GM12878 (cell line): ENCODE measurements around the gene TECTA.

ENCODE experiments used
- POLR2A ChIP-seq: IDR thresholded peaks from 2 replicates; pipeline ENCODE4 v1.6.1; 2011; ENCODE audit warnings: low read depth, mild to moderate bottlenecking, low read length
- RAD21 ChIP-seq: IDR thresholded peaks from 2 replicates; pipeline ENCODE4 v1.6.1; 2011; ENCODE audit warnings: mild to moderate bottlenecking, low read depth, low read length, moderate library complexity; ENCODE audit not compliant: insufficient read depth
- SPI1 ChIP-seq: IDR thresholded peaks from 2 replicates; pipeline ENCODE4 v1.6.1; 2011; ENCODE audit warnings: low read depth, mild to moderate bottlenecking, low read length, moderate library complexity, borderline replicate concordance; ENCODE audit not compliant: insufficient read depth
- TAF1 ChIP-seq: IDR thresholded peaks from 2 replicates; pipeline ENCODE4 v1.6.1; 2011; ENCODE audit warnings: mild to moderate bottlenecking, low read depth, low read length, borderline replicate concordance
- TF ChIP-seq, protein P1 (sequence below), 3 experiments: IDR thresholded peaks in 2 of 3; conservative IDR thresholded peaks in 1 of 3; 2 replicates each; pipeline ENCODE4 v1.5.1; 2011; ENCODE audit warnings: low read depth in 3 of 3, low read length in 3 of 3, mild to moderate bottlenecking in 3 of 3, control low read depth in 2 of 3, moderate library complexity in 2 of 3, inconsistent platforms in 1 of 3, mixed read lengths in 1 of 3; ENCODE audit not compliant: control insufficient read depth in 2 of 3, insufficient read depth in 1 of 3; ENCODE audit errors: extremely low read depth in 1 of 3
- TF ChIP-seq, protein P2 (sequence below): fragments of 450-650 bp; conservative IDR thresholded peaks from 2 replicates; pipeline ENCODE4 v1.6.1; 2017; ENCODE audit warnings: mild to moderate bottlenecking, moderate library complexity
- TF ChIP-seq, protein P3 (sequence below): IDR thresholded peaks from 2 replicates; pipeline ENCODE4 v1.6.1; 2012; ENCODE audit warnings: improper control_type of control experiment, low read depth, low read length; ENCODE audit not compliant: insufficient replicate concordance

DNA sequence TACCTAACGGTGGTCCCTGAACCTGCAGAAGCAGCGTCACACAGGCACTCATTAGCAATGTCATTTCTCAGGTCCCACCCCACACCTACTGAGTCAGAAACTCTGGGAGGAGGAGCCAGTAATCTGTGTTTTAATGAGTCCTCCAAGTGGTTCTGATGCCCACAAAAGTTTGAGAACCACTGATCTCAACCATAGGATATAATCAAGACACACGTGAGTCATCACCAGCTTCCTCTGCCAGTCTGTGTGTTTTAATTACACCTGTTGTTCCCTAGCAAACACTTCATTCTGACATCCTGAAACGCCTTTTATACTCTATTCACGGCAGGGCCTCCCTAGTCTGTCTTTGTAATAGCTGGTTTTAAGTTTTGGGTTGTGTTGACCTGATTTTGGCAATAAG lies 5.8 kb downstream of the TECTA start:
- TF ChIP-seq, protein P1, sequence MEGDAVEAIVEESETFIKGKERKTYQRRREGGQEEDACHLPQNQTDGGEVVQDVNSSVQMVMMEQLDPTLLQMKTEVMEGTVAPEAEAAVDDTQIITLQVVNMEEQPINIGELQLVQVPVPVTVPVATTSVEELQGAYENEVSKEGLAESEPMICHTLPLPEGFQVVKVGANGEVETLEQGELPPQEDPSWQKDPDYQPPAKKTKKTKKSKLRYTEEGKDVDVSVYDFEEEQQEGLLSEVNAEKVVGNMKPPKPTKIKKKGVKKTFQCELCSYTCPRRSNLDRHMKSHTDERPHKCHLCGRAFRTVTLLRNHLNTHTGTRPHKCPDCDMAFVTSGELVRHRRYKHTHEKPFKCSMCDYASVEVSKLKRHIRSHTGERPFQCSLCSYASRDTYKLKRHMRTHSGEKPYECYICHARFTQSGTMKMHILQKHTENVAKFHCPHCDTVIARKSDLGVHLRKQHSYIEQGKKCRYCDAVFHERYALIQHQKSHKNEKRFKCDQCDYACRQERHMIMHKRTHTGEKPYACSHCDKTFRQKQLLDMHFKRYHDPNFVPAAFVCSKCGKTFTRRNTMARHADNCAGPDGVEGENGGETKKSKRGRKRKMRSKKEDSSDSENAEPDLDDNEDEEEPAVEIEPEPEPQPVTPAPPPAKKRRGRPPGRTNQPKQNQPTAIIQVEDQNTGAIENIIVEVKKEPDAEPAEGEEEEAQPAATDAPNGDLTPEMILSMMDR (IDR thresholded peaks at IDR 0.05 in 2 of 3, conservative IDR thresholded peaks at IDR 0.05 in 1 of 3; ENCODE audit: control insufficient read depth in 2 of 3, extremely low read depth in 1 of 3, insufficient read depth in 1 of 3, low read depth in 3 of 3, low read length in 3 of 3): no peak
- no peak for TF ChIP-seq RAD21
- no peak for TF ChIP-seq TAF1
- no peak for TF ChIP-seq SPI1
- TF ChIP-seq, protein P2, sequence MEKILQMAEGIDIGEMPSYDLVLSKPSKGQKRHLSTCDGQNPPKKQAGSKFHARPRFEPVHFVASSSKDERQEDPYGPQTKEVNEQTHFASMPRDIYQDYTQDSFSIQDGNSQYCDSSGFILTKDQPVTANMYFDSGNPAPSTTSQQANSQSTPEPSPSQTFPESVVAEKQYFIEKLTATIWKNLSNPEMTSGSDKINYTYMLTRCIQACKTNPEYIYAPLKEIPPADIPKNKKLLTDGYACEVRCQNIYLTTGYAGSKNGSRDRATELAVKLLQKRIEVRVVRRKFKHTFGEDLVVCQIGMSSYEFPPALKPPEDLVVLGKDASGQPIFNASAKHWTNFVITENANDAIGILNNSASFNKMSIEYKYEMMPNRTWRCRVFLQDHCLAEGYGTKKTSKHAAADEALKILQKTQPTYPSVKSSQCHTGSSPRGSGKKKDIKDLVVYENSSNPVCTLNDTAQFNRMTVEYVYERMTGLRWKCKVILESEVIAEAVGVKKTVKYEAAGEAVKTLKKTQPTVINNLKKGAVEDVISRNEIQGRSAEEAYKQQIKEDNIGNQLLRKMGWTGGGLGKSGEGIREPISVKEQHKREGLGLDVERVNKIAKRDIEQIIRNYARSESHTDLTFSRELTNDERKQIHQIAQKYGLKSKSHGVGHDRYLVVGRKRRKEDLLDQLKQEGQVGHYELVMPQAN: no peak
- TF ChIP-seq POLR2A: no peak
- TF ChIP-seq, protein P3, sequence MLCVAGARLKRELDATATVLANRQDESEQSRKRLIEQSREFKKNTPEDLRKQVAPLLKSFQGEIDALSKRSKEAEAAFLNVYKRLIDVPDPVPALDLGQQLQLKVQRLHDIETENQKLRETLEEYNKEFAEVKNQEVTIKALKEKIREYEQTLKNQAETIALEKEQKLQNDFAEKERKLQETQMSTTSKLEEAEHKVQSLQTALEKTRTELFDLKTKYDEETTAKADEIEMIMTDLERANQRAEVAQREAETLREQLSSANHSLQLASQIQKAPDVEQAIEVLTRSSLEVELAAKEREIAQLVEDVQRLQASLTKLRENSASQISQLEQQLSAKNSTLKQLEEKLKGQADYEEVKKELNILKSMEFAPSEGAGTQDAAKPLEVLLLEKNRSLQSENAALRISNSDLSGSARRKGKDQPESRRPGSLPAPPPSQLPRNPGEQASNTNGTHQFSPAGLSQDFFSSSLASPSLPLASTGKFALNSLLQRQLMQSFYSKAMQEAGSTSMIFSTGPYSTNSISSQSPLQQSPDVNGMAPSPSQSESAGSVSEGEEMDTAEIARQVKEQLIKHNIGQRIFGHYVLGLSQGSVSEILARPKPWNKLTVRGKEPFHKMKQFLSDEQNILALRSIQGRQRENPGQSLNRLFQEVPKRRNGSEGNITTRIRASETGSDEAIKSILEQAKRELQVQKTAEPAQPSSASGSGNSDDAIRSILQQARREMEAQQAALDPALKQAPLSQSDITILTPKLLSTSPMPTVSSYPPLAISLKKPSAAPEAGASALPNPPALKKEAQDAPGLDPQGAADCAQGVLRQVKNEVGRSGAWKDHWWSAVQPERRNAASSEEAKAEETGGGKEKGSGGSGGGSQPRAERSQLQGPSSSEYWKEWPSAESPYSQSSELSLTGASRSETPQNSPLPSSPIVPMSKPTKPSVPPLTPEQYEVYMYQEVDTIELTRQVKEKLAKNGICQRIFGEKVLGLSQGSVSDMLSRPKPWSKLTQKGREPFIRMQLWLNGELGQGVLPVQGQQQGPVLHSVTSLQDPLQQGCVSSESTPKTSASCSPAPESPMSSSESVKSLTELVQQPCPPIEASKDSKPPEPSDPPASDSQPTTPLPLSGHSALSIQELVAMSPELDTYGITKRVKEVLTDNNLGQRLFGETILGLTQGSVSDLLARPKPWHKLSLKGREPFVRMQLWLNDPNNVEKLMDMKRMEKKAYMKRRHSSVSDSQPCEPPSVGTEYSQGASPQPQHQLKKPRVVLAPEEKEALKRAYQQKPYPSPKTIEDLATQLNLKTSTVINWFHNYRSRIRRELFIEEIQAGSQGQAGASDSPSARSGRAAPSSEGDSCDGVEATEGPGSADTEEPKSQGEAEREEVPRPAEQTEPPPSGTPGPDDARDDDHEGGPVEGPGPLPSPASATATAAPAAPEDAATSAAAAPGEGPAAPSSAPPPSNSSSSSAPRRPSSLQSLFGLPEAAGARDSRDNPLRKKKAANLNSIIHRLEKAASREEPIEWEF: no peak
